Stimulated activated CD8-positive, alpha-beta memory T cell treated with anti-CD3 and anti-CD28 coated beads, Interleukin-15, amount 100 ng/mL, for 48 hours (primary cell): ENCODE measurements around the gene SAV1.
"Not testable (repeated sequence)": the region's sequence is repeated elsewhere in the genome, so short reads cannot be mapped to it uniquely, and the experiment has no call there.

ENCODE experiments used
- DNase-seq, 2 donors: peaks; one replicate each; pipeline ENCODE4 v3.0.0-alpha.2; 2020; ENCODE audit warnings: low read depth in 2 of 2

SAV1 gene

DNA sequence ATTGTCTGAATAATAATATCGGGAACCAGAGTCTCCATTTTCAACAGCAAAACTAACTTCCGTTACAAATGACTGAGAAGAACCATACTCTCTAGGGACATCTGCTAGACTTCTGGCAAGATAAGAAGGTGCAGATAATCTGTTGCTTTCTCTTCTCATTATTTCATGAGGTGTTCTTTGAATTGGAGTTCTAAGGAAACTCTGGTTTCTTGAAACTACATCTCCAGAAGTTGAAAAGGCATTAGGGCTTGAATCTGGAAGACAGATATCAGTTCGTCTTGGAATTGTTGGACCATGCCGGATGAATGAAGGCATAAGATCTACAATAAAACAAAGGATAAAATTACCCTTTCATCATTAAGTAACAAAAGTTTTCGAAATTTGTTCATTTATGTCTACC, 2.8 kb downstream of the SAV1 start:
- not testable (repeated sequence) for DNase-seq

DNA sequence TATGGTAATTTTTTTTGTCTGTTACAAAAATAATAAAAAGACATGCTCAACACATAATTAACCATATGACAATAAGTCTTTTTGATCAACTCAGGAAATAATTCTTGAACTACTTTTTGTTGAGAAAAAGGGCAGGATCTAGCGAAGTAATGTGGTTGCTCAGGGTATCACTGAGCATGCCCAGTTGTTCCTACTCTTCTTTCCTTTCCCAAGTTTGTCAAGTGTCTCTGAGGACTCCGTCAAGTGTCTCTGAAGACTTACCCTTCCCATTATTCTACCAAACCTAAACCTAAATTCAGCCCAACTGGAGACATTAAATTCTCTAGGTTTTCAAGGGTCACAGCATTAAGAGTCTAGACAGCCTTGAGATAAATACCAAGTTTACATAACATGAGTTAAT, 3.5 kb downstream of the SAV1 start:
- DNase-seq, result not testable (repeated sequence)

DNA sequence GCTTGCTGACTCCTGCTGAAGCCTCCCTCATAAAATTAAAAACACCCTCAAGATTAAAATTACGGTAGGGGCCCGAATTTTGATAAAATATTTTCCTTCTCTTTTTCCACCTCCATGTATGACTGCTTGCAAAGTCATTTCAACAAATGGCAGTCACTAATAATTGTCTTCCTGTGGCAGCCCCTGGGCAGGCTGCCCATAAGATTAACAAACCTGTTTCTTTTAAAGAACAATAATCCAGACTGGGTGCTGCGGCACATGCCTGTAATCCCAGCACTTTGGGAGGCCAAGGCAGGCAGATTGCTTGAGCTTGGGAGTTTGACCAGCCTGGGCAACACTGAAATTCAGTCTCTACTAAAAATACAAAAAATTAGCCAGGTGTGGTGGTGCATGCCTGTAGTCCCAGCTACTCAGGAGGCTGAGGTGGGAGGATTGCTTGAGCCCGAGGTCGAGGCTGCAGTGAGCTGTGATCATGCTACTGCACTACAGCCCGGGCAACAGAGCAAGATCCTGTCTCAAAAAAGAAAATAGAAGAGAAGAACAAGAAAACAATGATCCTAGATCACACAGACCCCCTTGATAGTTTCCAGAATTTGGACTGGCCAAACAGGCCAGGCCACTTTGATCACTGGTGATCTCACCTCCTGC, 8.7 kb downstream of the SAV1 start:
- DNase-seq, result no peak

DNA sequence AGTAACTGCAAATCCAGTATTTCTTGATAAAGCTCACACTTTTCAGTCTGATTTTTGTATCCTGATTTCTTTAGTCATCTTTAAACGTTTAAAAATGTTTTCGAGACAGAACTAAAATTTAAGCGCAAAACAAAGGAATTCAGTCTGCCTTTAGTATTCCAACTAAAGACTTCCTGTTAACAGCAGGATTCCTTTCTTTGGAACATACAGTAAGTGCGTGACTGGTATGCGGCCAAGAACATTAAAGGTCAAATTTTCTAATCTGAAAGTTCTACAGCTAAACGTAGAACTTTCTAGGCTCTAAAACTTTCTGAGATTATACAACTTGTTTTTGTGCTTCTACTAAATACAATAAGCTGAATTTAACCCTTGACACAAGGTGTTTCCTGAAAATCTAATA, 9.9 kb downstream of the SAV1 start:
- DNase-seq, result no peak

DNA sequence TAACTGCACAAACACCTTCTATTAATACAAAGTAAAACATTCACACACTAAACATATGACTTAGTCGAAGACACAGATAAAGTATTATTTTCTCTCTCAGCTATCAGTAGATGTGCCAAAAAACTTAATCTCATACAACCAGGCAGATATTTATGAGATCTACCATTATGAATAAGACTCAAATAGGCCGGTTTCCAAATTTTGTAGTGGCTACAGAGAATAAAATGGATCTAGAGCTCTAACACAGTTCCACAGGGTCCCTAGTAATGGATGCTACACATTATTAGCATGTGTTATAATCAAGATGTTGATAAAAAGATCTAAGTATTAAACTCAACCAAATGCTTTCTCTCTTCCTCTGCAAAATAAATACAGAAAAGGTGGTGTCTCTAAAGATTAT, 10.4 kb downstream of the SAV1 start:
- no peak for DNase-seq

DNA sequence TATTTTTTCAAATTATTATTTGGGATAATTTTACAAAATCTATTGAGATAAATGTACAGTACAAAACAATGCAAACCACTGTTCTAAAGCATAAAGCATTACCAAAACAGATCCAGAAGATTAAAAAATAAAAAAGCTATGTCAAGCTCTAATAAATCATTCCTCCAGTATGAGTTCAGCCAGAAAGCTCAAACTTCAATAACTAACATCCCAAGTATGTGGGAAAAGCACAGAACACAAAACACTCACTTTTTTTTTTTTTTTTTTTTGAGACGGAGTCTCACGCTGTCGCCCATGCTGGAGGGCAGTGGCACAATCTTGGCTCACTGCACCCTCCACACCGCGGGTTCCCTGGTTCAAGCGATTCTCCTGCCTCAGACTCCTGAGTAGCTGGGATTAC, 11.3 kb downstream of the SAV1 start:
- no peak for DNase-seq

DNA sequence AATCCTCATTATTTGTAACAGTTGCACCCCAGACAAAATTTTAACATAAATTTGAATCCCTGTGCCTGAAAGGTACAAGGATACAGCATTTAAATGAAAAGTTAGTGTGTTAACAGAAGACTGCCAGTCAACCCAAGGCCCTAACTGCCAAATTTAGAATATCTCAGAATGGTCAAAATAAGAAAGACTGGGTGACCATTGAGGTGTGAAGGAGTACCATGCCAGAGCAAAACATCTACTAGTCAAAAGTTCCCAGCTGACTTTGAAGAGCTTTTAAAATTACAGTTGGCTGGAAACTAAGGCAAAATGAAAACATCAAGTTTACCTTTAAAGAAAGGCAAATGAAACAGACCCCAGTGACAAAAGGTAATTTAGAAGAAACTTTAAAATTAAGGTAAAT, 18.4 kb downstream of the SAV1 start:
- no peak for DNase-seq

DNA sequence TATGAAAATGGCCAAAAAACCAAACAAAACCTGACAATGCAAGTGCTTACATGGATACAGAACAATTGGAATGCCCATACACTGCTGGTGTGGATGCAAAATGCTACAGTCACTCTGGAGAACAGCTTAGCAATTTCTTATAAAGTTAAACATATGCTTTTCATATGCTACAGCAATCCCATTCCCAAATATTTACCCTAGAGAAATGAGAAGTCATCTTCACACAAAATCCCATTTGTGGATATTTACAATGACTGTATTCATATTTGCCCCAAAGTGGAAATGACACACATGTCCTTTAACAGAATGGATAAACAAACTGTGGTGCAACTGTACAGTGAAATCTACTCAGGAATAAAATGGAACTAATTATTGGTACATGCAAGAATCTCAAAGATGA, 20.4 kb downstream of the SAV1 start:
- no peak for DNase-seq

DNA sequence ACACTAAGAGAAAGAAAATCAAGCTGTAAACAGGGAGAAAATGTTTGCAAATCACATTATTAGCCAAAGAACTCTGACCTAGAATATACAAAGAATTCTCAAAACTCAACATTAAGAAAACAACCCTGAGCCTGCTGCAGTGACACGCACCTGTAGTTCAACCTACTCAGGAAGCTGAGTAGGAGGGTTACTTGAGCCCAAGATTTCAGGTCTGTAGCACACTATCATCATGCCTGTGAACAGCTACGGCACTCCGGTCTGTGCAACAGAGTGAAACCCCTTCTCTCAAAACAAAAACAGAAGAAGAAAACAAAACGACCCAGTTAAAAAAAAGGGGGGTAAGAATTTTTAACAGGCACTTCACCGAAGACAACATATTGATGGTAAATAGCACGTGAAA, 20.8 kb downstream of the SAV1 start:
- no peak for DNase-seq

DNA sequence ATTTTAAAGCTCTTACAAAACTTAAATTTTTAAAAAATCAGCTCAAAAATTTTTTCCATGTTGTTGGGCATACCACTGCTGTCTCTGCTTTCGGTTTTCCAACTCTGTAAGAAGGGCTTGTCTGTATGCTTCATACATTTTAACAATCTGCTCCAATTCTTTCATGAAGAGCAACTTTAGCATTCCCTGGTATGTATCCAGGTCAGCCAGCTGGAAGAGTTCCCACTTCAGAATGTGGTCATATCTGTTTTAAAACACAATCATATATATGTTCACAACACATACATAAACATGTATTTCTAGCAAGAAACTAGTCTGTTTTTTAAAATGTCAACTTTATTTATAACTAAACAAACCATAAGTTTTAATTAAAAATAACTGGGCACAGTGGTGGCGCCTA, 33.0 kb downstream of the SAV1 start:
- DNase-seq, result no peak

DNA sequence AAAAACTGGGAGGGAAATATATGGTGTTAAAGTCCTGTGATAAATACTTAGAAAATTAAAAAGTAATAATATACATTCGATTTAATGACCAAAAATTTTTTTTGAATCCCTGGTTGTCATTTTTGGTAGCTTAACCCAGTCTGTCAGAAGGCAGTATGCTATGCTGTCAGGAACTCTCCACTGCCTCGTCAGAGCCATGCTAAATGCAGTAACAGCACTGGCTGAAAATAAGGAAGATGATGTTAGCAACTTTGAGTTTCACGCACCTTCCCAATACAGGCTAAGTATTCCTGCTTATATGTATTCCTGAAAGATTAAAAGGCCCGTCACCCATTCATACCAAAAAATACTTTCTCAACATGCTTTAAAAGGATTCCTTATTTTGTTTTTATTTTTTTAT, 34.2 kb downstream of the SAV1 start:
- DNase-seq, result no peak

DNA sequence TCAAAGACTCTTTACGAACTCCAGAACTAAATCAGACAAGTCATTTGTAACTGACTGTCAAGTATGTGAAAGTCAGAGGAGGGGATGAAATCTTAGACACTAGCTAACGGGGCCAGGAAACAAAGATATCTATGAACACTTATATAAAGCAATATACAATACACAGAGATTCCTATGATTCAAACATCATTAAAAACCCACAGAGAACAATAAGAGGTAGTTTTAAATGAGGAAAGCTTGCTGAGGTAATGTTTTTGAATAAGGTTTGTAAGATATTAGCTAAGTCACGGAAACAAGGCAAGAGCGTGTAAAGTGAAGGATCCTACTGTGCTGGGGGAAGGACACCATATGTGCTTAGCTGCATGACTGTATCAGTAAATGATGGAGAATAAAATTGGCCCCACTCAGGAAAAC, 36.7 kb downstream of the SAV1 start:
- no peak for DNase-seq

DNA sequence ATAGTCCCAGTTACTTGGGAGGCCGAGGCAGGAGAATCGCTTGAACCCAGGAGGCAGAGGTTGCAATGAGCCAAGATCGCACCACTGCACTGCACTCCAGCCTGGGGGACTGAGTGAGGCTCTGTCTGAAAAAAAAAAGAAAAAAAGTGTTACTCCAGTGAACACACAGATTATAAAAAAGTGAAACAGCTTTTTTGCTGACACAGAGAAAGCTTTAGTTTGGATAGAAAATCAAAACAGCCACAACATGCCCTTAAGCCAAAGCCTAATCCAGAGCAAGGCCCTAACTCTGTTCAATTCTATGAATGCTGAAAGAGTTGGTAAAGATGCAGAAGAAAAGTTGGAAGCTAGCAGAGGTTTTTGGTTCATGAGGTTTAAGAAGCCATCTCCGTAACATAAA, 43.2 kb downstream of the SAV1 start:
- DNase-seq, result not testable (repeated sequence)

DNA sequence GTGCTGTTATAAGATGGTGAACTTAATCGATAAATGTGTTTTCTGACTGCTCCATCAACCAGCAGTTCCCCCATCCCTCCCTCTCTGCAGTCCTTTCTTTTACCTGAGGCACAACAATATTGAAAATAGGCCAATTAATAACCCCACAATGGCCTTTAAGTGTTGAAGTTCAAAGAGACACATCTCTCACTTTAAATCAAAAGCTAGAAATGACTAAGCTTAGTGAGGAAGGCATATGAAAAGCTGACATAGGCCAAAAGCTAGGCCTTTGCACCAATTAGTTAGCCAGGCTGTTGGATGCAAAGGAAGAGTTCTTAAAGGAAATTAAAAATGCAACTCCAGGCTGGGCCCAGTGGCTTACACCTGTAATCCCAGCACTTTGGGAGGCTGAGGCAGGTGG, 43.7 kb downstream of the SAV1 start:
- DNase-seq, result no peak

DNA sequence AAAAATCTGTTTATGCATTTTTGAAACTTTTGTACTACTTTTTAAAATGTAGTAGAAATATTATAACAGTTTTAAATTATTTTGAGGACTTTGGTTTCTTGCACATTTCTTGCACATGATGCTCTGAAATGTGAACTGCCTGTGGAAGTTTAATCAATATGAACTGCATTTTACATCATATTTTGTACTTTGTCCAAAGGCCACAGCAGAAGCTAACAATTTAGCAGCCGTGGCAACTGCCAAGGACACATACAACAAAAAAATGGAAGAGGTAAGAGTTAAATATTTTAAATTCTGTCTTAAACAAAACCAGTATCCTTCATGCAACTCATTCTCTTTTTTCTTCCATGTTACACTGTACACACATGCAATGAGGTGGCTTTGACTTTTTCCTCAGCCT, 45.1 kb downstream of the SAV1 start:
- DNase-seq, result no peak

DNA sequence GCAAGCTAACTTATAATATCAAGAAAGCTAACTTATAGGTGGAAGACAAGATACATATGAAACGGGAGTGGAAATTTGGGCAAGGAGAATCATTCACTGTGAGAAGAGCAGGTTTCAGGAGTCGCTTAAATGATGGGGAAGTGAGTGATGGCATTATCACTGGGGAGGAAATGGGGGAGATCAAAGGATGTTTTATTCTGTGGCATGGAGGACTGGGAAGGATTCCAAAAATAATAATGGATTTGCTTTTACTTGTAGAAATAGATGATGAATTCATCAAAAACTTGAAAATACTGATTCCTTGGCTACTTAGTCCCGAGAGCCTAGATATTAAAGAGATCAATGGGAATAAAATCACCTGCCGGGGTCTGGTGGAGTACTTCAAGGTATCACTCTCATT, 47.8 kb downstream of the SAV1 start:
- no peak for DNase-seq

DNA sequence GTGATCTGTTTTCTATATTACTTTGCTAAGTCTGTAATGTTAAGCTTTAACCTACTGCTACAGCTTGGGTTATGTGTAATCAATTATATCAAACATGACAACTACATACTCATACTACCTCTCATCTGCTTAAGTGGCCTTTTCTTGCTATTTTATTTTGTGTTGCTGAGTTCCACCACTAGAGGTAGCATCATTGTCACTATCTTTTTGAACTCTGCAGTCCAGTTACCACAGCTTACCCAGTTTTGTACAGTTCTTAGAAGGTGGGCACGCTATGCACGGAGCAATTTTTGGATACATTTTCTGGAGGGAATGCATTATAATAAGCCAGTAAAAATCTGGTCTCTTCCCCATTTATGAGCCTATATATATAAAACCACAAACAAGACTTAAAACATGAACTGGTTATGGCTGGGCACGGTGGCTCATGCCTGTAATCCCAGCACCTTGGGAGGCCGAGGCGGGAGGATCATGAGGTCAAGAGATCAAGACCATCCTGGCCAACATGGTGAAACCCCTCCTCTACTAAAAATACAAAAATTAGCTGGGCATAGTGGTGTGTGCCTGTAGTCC, 48.5 kb downstream of the SAV1 start:
- DNase-seq, result no peak

DNA sequence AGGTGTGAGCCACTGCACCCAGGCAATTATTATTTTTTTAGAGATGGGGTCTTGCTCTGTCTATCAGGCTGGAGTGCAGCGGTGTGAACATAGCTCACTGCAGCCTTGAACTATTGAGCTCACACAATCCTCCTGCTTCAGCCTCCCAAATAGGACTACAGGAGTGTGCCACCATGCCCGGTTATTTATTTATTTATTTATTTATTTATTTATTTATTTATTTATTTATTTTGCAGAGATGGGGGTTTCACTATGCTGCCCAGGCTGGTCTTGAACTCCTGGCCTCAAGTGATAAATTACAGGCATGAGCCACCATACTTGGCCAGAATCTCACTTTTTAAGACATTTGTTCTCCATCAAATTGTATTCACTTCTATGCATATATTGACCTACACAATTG, 51.8 kb downstream of the SAV1 start:
- DNase-seq, result no peak

DNA sequence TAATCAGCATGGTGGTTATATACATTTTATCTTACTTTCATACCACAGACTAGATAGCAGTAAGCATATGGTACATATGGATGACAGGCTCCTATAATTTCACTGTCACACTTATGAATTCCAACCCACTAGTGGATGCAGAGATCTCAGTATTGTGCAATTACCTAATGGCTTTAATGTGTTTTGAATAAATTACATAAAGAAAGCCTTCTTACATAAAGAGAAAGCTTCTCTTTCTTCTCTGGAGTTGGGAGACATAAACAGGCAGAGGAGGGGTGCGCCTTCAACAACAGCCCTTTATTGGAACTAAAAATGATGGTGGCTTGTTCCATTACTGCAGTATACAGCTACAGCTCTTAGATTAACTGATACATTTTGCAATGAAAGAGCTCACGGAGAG, 52.6 kb downstream of the SAV1 start:
- DNase-seq, result no peak

DNA sequence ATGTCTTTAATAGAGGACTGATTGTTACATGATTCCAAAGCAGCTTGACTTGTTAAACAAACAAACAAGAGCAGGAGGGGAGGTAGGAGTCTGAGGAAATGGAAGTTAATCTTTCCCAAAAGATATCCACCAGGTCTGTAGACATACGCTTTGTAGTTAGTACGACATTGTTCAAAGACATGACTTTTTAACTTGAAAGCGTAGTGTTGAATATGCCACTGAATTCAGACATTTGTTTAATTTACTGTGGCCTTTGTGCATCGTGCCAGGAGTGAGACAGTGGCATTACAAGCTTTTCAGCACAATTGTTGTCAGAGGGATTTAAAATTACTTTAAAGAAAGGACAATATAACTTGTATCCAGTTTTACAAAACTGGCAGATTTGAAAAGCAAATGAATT, 53.0 kb downstream of the SAV1 start:
- DNase-seq, result no peak

DNA sequence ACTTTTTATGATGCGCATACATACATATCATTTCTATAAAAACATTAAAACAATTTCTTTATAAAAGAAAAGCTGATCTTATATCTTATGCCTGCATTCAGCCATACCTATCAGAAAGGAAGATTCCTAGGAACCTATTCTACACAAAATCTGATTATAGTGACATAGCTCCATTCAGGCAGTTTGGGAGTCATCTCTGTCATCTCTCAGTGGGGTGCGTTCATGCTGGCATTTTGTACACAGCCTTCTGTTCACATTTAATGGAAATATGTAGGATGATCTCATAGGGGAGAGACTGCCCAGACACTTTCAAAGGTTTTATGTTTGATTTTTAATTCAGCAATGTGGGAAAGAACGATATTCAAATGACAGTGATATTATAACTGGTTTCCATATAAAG, 55.3 kb downstream of the SAV1 start:
- no peak for DNase-seq

DNA sequence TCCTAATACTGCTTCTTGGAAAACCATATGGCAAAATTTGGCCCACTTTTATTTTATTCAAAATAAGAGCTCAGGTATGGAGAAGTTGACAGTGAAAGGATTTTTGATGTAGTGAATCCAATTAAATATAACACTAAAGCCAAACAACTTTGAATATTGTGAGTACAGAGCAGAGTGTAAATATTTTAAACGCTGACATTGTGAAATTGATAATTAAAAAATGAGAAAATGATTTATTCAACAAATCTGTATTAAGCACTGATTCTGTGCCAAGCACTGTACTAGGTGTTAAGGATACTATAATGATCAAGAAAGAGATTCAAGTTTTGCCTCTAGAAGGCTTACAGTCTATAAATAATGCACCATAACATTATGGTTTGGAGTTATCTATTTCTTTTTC, 57.6 kb downstream of the SAV1 start:
- DNase-seq, result no peak

DNA sequence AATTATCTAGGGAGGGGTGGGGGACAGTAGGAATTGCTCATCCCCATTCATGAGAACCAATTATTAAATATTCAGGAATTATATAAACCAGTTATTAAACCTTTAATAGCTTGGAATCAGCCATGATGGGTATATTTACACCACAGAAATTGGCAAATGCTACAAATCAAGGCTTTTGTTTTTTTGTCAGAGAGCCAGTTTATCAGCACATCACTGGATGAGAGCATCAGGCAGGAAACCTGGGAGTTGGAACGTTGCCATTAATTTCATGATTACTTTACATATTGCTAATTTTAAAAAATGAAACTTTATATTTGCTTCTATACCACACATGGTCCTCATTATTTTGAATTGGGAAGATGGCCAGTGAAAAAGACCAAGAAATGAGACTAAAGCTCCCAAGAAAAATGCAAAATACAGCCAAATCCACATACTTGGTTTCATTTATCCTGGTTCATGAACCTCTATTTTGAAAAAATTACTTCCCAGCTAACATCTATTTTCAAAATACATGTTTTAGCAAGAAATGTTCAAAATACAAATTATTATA, 59.7 kb downstream of the SAV1 start:
- no peak for DNase-seq

DNA sequence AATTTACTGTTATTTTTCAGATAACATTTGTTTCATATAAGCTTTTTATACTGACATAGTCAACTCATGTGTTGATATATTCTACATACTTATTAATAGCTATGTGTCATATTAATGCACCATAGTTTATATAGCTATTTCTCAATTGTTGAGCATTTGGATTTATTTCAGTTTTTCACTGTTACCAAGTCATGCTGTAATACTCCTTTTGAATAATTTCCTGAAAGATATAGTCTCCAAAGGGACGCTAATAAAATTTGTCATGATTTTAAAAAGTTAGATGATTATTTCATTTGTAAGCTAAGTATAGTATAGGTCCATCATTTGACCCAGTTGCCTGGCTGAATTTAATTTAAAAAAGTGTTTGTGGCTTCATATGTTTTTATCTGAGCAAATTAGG, 60.3 kb downstream of the SAV1 start:
- DNase-seq, result no peak
